Stimulated activated naive CD8-positive, alpha-beta T cell treated with anti-CD3 and anti-CD28 coated beads, Interleukin-15, amount 100 ng/mL, for 72 hours (primary cell): ENCODE measurements around the gene POLR1B.
A peak's percentile ranks its signal among the peaks of the same experiment; 100 is the strongest.
"Not testable (repeated sequence)": the region's sequence is repeated elsewhere in the genome, so short reads cannot be mapped to it uniquely, and the experiment has no call there.

ENCODE experiments used
- ATAC-seq: fragments of 150-1000 bp; cut with Tn5 transposase; 2 replicates; pipeline ENCODE4 v1.10.0; 2021; ENCODE audit warnings: mild to moderate bottlenecking, moderate library complexity
- DNase-seq, 2 donors: peaks; one replicate each; pipeline ENCODE4 v3.0.0; 2021 to 2022
- H3K27ac Mint-ChIP-seq, 2 donors: one replicate each; pipeline ENCODE4 v1.8.0; 2022; ENCODE audit warnings: mild to moderate bottlenecking in 2 of 2, mixed read lengths in 2 of 2, moderate library complexity in 2 of 2
- H3K27me3 Mint-ChIP-seq: one replicate; pipeline ENCODE4 v1.8.0; 2022; ENCODE audit warnings: mixed read lengths
- H3K4me1 Mint-ChIP-seq: one replicate; pipeline ENCODE4 v1.8.0; 2022; ENCODE audit warnings: mild to moderate bottlenecking, mixed read lengths
- H3K4me3 Mint-ChIP-seq, 2 donors: one replicate each; pipeline ENCODE4 v1.8.0; 2022; ENCODE audit warnings: mild to moderate bottlenecking in 2 of 2, mixed read lengths in 2 of 2, moderate library complexity in 1 of 2
- H3K9me3 Mint-ChIP-seq, 2 donors: one replicate each; pipeline ENCODE4 v1.8.0; 2022; ENCODE audit warnings: mixed read lengths in 2 of 2

POLR1B gene

DNA sequence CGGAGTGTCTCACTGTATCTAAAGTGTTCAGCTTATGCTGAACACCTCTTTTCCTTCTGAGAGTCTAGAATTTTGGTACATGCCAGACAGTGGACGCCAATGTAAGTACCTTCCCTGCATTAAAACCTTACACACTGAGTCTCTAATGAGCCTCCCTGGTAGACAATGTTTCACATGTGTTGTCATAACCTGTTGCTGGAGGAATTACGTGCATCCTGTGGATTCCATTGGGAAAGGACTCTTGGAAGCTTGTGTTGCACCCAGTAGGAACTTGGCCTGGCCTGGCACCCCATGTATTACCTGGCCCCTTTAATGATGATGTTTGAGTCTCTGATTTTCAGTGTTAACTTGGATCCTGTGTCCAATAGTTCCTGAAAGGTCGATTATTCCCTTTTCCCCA, 62.7 kb downstream of the POLR1B start:
- Mint-ChIP-seq H3K27me3 (no peaks in the 10 kb centered on the region), H3K4me3 (no peak overlapping the region), H3K27ac (no peak overlapping the region)

DNA sequence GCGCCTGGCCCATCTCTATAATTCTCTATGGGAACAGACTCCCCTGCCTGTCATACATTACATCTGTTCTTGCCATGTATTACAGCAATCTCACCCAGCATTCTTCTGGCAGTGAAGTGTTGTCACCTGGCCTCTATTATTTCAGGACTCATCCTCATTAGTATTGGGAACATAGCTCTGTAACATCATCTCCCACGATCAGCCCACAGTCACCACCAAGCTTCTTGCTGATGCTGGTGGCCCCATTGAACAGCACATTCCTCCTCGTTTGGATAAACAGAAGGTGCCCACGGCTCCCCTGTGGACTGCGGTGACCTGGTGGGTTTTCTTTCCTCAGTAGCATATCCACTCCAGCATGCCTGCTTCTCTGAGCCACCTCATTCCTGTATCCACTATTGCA, 63.7 kb downstream of the POLR1B start:
- no peak for DNase-seq
- H3K27ac Mint-ChIP-seq: peak overlapping the region in 1 of 2 donors; percentile 65
- no peak overlapping the region for H3K4me3 Mint-ChIP-seq
- no peaks in the 10 kb centered on the region for H3K4me1 Mint-ChIP-seq
- no peaks in the 10 kb centered on the region for H3K27me3 Mint-ChIP-seq
- H3K9me3 Mint-ChIP-seq: no peaks in the 10 kb centered on the region
- no peak for ATAC-seq

More for the DNA sequence above, 62.7 kb downstream of the POLR1B start:
- ATAC-seq (no peak), DNase-seq (no peak)
- H3K4me1 Mint-ChIP-seq: peaks cover 4% of the 10 kb centered on the region
- H3K9me3 Mint-ChIP-seq: no peaks in the 10 kb centered on the region

DNA sequence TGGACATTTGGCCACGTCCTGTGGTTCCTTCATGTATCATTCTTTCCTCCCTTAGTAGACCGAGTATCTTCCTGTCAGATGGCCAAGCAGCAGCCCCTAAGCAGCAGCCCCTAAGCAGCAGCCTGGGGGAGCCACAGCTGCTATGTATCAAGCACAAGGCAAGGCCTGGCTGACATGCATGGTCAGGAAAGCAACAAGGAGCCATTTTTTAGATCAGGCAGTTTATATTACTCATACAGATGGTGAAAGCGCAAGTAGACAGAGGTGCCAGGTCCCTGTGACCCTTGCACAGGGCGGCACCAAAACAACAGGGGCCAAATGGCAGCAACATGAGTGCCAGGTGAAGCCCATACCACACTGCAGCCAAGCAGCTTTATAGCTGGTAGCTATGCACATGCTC, 64.3 kb downstream of the POLR1B start:
- H3K27ac Mint-ChIP-seq: no peak overlapping the region
- DNase-seq: no peak

DNA sequence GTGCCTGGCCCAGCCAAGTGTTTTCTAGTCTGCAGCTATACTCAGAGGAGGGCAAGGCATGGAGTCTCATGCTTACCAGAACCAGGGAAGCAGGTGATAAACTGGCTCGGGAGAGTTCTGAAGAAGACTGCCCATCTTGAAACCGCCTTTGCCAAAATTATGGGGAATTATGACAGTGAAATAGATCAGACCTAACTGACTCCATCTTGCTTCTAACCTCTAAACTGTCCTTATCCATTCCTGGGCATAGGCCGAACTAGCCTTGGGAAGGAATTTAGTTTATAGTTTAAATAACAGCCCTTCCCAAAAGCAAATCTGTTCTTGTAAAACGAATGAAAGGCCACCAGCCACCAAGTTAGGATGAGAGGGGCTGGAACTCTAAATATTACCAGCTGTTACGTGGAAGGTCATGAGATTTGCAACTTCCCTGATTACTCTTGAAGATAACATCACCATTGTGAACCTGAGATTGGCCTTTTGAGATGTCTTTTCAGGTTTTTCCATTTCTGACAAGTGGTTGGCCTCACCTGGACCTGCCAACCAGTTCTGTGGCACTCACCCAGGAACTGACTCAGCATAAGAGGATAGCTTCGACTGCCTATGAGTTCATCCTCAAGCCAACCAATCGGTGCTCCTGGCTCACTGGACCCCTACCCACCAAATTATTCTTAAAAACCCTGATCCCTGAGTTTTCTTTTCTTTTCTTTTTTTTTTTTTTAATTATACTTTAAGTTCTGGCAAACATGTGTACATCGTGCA, 65.6 kb downstream of the POLR1B start:
- Mint-ChIP-seq H3K27me3 (no peaks in the 10 kb centered on the region), H3K9me3 (no peaks in the 10 kb centered on the region), H3K4me1 (no peaks in the 10 kb centered on the region), H3K27ac (no peak overlapping the region), H3K4me3 (no peak overlapping the region)
- ATAC-seq: no peak
- no peak for DNase-seq

More for the DNA sequence above, 64.3 kb downstream of the POLR1B start:
- Mint-ChIP-seq H3K4me3 (no peak overlapping the region), H3K4me1 (no peaks in the 10 kb centered on the region), H3K27me3 (no peaks in the 10 kb centered on the region), H3K9me3 (no peaks in the 10 kb centered on the region)
- ATAC-seq: no peak

DNA sequence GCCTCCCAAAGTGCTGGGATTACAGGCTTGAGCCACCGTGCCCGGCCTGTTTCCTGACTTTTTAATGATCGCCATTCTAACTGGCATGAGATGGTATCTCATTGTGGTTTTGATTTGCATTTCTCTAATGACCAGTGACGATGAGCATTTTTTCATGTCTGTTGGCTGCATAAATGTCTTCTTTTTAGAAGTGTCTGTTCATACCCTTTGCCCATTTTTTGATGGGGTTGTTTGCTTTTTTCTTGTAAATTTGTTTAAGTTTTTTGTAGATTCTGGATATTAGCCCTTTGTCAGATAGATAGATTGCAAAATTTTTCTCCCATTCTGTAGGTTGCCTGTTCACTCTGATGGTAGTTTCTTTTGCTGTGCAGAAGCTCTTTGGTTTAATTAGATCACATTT, 67.1 kb downstream of the POLR1B start:
- not testable (repeated sequence) for H3K27me3 Mint-ChIP-seq, H3K4me1 Mint-ChIP-seq, DNase-seq, H3K27ac Mint-ChIP-seq, ATAC-seq, H3K4me3 Mint-ChIP-seq, H3K9me3 Mint-ChIP-seq

DNA sequence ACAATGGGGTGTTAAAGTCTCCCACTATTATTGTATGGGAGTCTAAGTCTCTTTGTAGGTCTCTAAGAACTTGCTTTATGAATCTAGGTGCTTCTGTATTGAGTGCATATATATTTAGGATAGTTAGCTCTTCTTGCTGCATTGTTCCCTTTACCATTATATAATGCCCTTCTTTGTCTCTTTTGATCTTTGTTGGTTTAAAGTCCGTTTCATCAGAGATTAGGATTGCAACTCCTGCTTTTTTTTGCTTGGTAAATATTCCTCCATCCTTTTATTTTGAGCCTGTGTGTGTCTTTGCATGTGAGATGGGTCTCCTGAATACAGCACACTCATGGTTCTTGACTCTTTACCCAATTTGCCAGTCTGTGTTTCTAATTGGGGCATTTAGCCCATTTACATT, 70.0 kb downstream of the POLR1B start:
- not testable (repeated sequence) for H3K9me3 Mint-ChIP-seq, H3K4me1 Mint-ChIP-seq, H3K27me3 Mint-ChIP-seq, H3K4me3 Mint-ChIP-seq, H3K27ac Mint-ChIP-seq, ATAC-seq, DNase-seq

DNA sequence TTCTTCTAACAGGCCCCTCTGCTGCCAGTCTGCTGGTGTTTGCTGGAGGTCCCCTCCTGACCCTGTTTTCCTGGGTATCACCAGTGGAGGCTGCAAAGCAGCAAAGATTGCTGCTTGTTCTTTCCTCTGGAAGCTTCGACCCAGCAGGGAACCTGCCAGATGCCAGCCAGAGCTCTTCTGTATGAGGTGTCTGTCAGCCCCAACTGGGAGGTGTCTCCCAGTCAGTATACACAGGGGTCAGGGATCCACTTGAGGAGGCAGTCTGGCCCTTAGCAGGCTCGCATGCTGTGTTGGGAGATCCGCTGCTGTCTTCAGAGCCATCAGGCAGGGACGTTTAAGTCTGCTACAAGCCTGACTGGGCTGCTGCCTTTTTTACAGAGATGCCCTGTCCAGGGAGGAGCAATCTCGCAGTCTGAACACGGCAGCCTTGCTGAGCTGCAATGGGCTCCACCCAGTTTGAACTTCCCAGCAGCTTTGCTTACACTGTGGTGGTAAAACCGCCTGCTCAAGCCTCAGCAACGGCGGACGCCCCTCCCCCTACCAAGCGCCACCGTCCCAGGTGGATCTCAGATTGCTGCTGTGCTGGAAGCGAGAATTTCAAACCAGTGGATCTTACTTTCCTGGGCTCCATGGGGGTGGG, 72.1 kb downstream of the POLR1B start:
- H3K4me1 Mint-ChIP-seq: no peaks in the 10 kb centered on the region
- no peak overlapping the region for H3K4me3 Mint-ChIP-seq
- DNase-seq: no peak
- ATAC-seq: no peak
- H3K27ac Mint-ChIP-seq: peak overlapping the region in 1 of 2 donors; percentile 77
- no peaks in the 10 kb centered on the region for H3K9me3 Mint-ChIP-seq
- no peaks in the 10 kb centered on the region for H3K27me3 Mint-ChIP-seq

DNA sequence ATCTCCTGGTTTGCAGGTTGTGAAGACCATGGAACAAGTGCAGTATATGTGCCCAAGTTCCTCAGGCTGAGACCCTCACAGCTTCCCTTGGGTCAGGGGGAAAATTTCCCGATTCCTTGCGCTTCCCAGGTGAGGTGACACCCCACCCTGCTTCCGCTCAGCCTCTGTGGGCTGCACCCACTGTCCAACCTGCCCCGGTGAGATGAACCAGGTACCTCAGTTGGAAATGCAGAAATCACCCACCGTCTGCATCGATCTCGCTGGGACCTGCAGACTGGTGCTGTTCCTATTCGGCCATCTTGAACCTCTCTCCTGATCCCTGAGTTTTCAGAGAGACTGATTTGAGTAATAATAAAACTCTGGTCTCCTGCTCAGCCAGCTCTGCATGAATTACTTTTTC, 72.8 kb downstream of the POLR1B start:
- DNase-seq: no peak
- H3K27ac Mint-ChIP-seq: no peak overlapping the region
- H3K4me1 Mint-ChIP-seq: no peaks in the 10 kb centered on the region
- no peaks in the 10 kb centered on the region for H3K27me3 Mint-ChIP-seq
- H3K9me3 Mint-ChIP-seq: no peaks in the 10 kb centered on the region
- H3K4me3 Mint-ChIP-seq: no peak overlapping the region
- ATAC-seq: no peak

DNA sequence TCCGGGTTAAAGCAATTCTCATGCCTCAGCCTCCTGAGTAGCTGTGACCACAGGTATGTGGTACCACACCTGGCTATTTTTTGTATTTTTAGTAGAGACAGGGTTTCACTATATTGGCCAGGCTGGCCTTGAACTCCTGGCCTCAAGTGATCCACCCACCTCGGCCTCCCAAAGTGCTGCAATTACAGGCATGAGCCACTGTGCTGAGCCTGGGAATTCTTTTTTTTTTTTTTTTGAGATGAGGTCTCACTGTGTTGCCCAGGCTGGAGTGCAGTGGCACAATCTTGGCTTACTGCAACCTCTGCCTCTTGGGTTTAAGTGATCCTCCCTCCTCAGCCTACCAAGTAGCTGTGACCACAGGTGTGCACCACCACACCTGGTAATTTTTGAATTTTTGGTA, 73.5 kb downstream of the POLR1B start:
- DNase-seq, ATAC-seq, H3K27me3 Mint-ChIP-seq, H3K27ac Mint-ChIP-seq, H3K4me1 Mint-ChIP-seq, H3K9me3 Mint-ChIP-seq, H3K4me3 Mint-ChIP-seq: not testable (repeated sequence)

DNA sequence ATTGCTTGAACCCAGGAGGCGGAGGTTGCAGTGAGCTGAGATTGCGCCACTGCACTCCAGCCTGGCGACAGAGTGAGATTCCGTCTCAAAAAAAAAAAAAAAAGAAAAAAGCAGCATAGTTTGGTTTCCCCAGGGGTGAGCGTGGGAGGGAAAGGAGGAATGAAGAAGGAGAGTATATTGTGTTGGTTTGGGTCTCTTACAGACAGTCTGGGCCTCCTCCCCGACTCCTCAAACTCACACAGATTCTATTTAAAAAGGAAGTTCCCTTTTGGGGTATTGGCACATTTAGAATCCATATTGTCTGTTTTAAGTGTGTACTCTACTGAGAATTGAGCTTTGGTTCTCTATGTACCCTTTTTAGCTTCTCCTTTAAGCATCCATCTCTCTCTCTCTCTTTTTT, 76.1 kb downstream of the POLR1B start:
- H3K27me3 Mint-ChIP-seq: no peaks in the 10 kb centered on the region
- no peak for DNase-seq

DNA sequence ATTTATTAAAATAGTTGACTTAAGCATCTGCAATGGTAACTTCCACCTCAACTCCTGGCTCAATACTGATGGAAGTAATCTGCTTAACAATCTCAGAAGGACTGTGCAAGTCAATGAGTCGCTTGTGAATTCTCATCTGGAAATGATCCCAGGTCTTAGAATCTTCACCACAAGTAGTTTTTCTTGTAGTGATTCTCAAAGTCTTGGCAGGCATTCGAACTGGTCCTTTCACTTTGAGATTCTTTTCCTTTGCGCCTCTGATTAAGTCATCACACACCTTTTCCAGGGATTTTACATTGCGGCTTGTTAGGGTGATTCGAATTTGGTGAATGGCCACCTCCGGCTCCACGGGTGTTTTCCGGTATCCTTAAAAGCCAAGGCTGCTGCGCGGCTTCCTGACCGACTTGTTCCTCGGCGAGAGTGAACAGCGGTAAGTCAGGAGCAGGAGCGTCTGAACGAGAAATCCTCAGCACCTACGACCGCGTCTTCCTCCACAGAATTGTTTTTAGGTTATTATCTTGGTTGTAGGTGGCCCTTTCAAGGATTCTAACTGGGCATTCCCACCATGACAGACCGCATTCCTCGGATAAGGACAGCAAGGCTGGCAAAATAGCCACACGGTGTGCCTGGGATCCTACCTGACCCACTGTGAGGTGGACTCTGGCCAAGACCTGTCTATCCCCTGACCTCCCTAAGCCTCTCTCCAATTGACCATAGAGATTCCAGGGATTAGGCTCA, 79.7 kb downstream of the POLR1B start:
- no peak for DNase-seq
- H3K27ac Mint-ChIP-seq: peak overlapping the region in 1 of 2 donors; percentile 27
- no peaks in the 10 kb centered on the region for H3K27me3 Mint-ChIP-seq
- ATAC-seq: no peak
- H3K9me3 Mint-ChIP-seq: no peaks in the 10 kb centered on the region
- peaks cover 25% of the 10 kb centered on the region for H3K4me1 Mint-ChIP-seq
- no peak overlapping the region for H3K4me3 Mint-ChIP-seq

More for the DNA sequence above, 76.1 kb downstream of the POLR1B start:
- Mint-ChIP-seq H3K9me3 (no peaks in the 10 kb centered on the region), H3K27ac (no peak overlapping the region), H3K4me3 (no peak overlapping the region), H3K4me1 (no peaks in the 10 kb centered on the region)
- no peak for ATAC-seq

DNA sequence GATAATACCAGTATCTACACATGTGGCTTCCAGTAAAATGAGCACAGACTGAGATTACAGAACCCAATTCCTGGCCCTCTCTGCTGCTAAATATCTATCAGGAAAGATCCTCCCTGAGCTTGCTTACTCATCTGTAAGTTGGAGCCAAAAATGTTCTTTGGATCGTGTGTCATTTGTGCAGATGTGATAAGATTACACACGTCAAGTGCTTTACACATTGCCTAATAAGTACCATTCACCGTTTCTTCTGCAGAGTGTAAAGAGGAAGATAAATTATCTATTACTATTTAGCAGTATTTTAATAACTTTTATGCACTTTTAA, 80.2 kb downstream of the POLR1B start:
- no peak for ATAC-seq
- no peak overlapping the region for H3K4me3 Mint-ChIP-seq
- H3K27ac Mint-ChIP-seq: no peak overlapping the region
- DNase-seq: no peak
- no peaks in the 10 kb centered on the region for H3K9me3 Mint-ChIP-seq
- H3K4me1 Mint-ChIP-seq: peaks cover 30% of the 10 kb centered on the region
- H3K27me3 Mint-ChIP-seq: no peaks in the 10 kb centered on the region

DNA sequence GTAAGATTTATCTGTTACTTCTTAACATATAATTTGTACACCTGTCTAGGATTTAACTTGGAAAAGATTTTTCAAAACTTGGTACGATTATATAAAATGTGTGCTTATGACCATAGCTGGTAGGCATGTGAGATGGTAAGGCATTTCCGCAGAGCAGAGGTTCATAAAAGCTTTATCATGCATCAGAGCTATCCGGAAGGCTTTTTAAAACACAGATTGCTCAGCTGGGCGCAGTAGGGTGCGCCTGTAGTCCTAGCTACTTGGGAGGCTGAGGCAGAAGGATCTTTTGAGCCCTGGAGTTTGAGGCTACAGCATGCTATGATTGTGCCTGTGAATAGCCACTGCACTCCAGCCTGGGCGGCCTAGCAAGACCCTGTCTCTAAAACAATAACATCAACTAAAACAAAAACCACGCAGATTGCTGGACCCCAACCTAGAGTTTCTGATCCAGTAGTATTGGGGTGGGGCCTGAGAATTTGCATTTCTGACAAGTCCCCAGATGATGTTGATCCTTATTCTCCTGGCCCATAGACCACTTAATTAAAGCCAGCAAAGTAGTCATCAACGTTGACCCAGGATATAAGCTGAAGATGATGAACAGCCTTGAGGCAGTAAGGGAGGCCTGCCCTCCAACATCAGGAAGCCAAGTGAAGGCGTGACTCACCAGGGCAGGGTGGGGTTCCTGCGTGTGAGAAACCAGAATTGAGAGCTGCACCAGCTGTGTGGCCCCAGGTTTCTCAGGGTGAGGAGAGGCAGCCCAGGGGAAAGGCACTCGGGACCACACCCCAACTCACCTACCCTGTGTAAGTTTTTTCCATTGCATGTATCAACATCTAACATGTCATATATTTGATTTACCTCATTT, 81.9 kb downstream of the POLR1B start:
- Mint-ChIP-seq H3K27ac (peak overlapping the region in 1 of 2 donors; percentile 76), H3K4me3 (no peak overlapping the region)

DNA sequence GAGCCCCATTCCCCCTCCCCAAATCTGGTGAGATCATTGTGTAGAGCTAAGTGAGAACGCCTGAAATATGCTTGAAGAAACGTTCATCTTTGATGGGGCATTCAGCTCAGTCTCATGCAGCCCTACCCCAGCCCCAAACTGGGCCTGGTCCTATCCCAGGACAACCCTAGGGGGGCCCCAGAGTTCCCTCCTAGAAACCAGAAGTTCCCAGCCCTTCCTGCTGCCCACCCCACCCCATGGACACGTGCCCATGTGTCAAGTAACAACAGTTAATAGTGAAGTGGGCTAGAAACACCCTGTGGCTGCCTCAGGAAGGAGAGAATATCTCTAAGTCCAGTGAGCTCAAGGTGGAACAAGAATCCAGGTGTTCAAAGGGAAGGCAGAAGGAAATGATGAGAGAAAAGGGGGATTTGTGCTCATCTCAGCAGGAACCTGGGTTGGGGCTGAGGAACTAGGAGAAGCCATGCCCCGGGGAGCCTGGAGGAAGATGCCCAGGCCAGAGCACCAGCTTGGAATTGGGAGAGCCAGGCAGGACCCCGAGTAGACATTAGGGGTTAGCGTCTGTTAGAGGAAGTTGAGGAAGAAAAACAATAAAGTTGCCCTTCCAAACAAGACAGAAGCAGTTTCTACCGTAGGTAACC, 83.3 kb downstream of the POLR1B start:
- Mint-ChIP-seq H3K4me3 (no peak overlapping the region), H3K4me1 (peaks cover 52% of the 10 kb centered on the region), H3K9me3 (no peaks in the 10 kb centered on the region), H3K27me3 (peaks cover 9% of the 10 kb centered on the region), H3K27ac (no peak overlapping the region)
- DNase-seq (no peak), ATAC-seq (no peak)

More for the DNA sequence above, 81.9 kb downstream of the POLR1B start:
- Mint-ChIP-seq H3K27me3 (peaks cover under 1% of the 10 kb centered on the region), H3K9me3 (no peaks in the 10 kb centered on the region), H3K4me1 (peaks cover 37% of the 10 kb centered on the region)
- ATAC-seq (peak; percentile 92), DNase-seq (peak; percentile 55 to 73)

DNA sequence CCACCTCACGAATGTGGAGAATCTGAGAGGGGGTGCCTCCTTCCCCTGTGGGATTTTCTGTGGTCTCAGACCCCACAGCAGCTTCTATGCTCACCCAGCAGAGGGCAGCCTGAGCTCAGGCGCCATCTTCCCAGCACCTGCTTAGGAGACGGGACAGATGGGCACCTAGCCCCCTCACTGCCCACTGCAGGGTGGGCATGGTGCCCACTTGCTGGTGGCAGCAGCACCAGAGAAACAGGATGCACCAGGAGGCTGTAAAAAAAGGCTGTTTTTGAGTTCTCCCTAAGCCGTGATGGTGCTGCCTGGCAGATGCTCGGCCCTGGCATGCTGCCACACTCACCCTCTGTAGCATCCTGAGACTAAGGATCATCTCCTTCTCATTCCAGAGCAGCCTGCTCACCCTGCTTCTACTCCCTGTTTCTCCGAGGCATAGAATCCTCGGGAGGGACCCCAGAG, 84.4 kb downstream of the POLR1B start:
- ATAC-seq: peak; percentile 69
- Mint-ChIP-seq H3K4me3 (peak overlapping the region; percentile 62 to 72), H3K27ac (peak overlapping the region; percentile 48 to 80), H3K4me1 (peaks cover 62% of the 10 kb centered on the region), H3K27me3 (peaks cover 9% of the 10 kb centered on the region), H3K9me3 (no peaks in the 10 kb centered on the region)
- DNase-seq: peak; percentile 64 to 73
